Measurements from ENCODE around the gene PFN1. TPM values are rescaled to one million over a fixed set of nuclear protein-coding genes. Genes with fewer than 3 reads are reported as not detected.

PFN1 gene
- total and polyA plus RNA-seq, 2 of the 8 experiments (the other 6 are each of a cell fraction or from before 2014, with no cell fraction given), result 1,355 to 1,949 TPM

DNA sequence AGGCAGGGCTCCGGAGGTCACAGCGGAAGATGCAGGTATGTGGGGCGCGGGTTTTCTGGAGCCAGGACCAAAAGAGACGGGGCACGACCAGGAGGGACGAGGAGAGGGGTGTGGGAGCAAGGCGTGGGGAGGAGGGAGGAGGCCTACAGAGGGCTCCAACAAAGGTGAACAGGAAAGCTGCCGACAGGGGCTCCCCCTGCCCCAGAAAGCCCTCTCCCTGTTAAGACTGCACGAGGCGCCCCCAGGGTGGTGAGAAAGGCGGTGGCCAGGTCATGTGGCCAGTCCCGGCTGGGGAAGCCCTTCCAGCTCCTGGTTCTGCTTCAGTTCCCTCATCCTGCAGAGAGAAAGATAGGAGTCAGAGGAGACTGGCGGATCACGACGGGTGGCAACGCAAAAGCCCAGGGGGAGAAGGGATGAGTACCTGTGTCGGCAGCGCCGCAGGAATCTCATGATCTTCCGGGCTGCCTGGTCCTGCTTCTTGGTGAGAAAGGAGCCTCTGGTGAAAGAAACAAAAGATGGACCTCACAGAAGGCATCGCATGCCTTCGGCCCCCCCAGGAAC, 20.2 kb upstream of the PFN1 start (continued):
- TF ChIP-seq, protein P1, sequence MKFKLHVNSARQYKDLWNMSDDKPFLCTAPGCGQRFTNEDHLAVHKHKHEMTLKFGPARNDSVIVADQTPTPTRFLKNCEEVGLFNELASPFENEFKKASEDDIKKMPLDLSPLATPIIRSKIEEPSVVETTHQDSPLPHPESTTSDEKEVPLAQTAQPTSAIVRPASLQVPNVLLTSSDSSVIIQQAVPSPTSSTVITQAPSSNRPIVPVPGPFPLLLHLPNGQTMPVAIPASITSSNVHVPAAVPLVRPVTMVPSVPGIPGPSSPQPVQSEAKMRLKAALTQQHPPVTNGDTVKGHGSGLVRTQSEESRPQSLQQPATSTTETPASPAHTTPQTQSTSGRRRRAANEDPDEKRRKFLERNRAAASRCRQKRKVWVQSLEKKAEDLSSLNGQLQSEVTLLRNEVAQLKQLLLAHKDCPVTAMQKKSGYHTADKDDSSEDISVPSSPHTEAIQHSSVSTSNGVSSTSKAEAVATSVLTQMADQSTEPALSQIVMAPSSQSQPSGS (IDR thresholded peaks at IDR 0.05; ENCODE audit: low read length), result no peak
- TF ChIP-seq RAD21 (IDR thresholded peaks at IDR 0.05 in 1 of 2, conservative IDR thresholded peaks at IDR 0.05 in 1 of 2; ENCODE audit: low read depth in 2 of 2, low read length in 2 of 2) (0 out of 4 replicates have a peak, but pooled peaks of 1 of the 2 experiments have one; percentile 2), USF2 (IDR thresholded peaks at IDR 0.05; ENCODE audit: low read length) (peak; percentile 28; the same call in 1 of the 2 replicates), SAP30 (IDR thresholded peaks at IDR 0.05; ENCODE audit: insufficient read depth, insufficient replicate concordance, low read length) (peak; percentile 49), KDM4A (IDR thresholded peaks at IDR 0.05; ENCODE audit: low read depth, low read length, severe bottlenecking) (peak; percentile 45)

Measured in H1 (cell line).